Hepatocyte (in vitro differentiated cells): ENCODE data around the gene LDAF1. TPM values are rescaled to one million over a fixed set of nuclear protein-coding genes. Genes with fewer than 3 reads are reported as not detected.

ENCODE experiments used
- DNase-seq: peaks from one replicate; pipeline ENCODE4 v3.0.0-alpha.2; 2016; ENCODE audit warnings: low spot score
- H2AFZ ChIP-seq: fragments of 200-600 bp; sonication (generic); 2 replicates; pipeline ENCODE4 v1.6.0; 2016; ENCODE audit warnings: antibody characterized with exemption, mild to moderate bottlenecking
- H3K27ac ChIP-seq: fragments of 200-600 bp; sonication (generic); 2 replicates; pipeline ENCODE4 v1.5.1; 2016; ENCODE audit warnings: mild to moderate bottlenecking
- H3K27me3 ChIP-seq: fragments of 200-600 bp; sonication (generic); 2 replicates; pipeline ENCODE4 v1.6.1; 2016
- H3K36me3 ChIP-seq: fragments of 200-600 bp; sonication (generic); replicated peaks from 2 replicates; pipeline ENCODE4 v1.5.1; 2016; ENCODE audit warnings: low read depth; ENCODE audit not compliant: insufficient read depth
- H3K4me1 ChIP-seq: fragments of 200-600 bp; sonication (generic); 2 replicates; pipeline ENCODE4 v1.5.1; 2016; ENCODE audit warnings: mild to moderate bottlenecking, moderate library complexity; ENCODE audit not compliant: insufficient read depth
- H3K4me2 ChIP-seq: fragments of 200-600 bp; sonication (generic); 2 replicates; pipeline ENCODE4 v1.6.0; 2016
- H3K4me3 ChIP-seq: fragments of 200-600 bp; sonication (generic); 2 replicates; pipeline ENCODE4 v1.5.1; 2016; ENCODE audit warnings: mild to moderate bottlenecking
- H3K79me2 ChIP-seq: fragments of 200-600 bp; sonication (generic); 2 replicates; pipeline ENCODE4 v1.6.0; 2017; ENCODE audit warnings: mild to moderate bottlenecking
- H3K9me2 ChIP-seq: fragments of 200-600 bp; sonication (generic); replicated peaks from 2 replicates; pipeline ENCODE4 v1.6.0; 2017; ENCODE audit warnings: mild to moderate bottlenecking; ENCODE audit not compliant: insufficient read depth
- H3K9me3 ChIP-seq: fragments of 200-600 bp; sonication (generic); 2 replicates; pipeline ENCODE4 v1.5.1; 2016; ENCODE audit warnings: low read depth, mild to moderate bottlenecking
- H4K20me1 ChIP-seq: fragments of 200-600 bp; sonication (generic); 2 replicates; pipeline ENCODE4 v1.6.0; 2016; ENCODE audit warnings: mild to moderate bottlenecking; ENCODE audit not compliant: insufficient read depth, poor library complexity, severe bottlenecking
- CTCF ChIP-seq: fragments of 200-600 bp; sonication (generic); IDR thresholded peaks from 2 replicates; pipeline ENCODE4 v1.5.1; 2016; ENCODE audit warnings: antibody characterized with exemption, mild to moderate bottlenecking; ENCODE audit not compliant: poor library complexity
- EZH2 ChIP-seq: fragments of 200-600 bp; sonication (generic); IDR thresholded peaks from 2 replicates; pipeline ENCODE4 v1.6.1; 2016; ENCODE audit warnings: antibody characterized with exemption, mild to moderate bottlenecking, borderline replicate concordance
- EZH2phosphoT487 ChIP-seq: fragments of 200-600 bp; sonication (generic); IDR thresholded peaks from one replicate; pipeline ENCODE4 v1.6.1; 2018; ENCODE audit warnings: antibody characterized with exemption, mild to moderate bottlenecking, low read depth, moderate library complexity; ENCODE audit not compliant: unreplicated experiment, severe bottlenecking
- WGBS: methylation state at CpG from one replicate; pipeline ENCODE4 v1.1.6; 2016; ENCODE audit warnings: low lambda C conversion rate; ENCODE audit errors: missing lambda C conversion rate; 5-methylcytosine and 5-hydroxymethylcytosine counted together
- polyA plus RNA-seq: library from polyadenylated mRNA; unstranded; fragments of >200 nt; fragmentation: Nextera tagmentation; extraction: Ambion mirVana; gene quantifications from 2 replicates; pipeline ENCODE4 v1.2.1, GENCODE V29; 2016
- total RNA-seq: library from RNA; depleted of rRNA; stranded (reverse); fragments of >200 nt; gene quantifications from 2 replicates; pipeline ENCODE4 v1.2.3, GENCODE V29; 2014

The LDAF1 gene
- total and polyA plus RNA-seq, 2 experiments from 2014 or later, result 16.0 to 32.4 TPM

DNA sequence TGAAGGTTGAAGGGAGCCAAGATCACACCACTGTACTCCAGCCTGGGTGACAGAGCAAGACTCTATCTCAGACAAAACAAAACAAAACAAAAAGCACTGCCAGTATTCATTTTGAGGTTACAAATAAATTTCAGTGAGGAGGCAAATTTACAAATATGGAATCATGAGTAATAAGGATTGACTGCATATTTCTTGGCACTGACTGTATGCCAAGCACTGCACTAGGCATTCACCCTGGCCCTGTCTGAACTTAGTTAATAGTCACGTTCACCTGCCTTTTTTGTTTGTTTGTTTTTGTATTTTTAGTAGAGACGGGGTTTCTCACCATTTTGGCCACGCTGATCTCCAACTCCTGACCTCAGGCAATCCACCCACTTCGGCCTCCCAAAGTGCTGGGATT lies 5.1 kb downstream of the LDAF1 start:
- H3K36me3 ChIP-seq, result no peaks in the 10 kb centered on the region
- no peaks in the 10 kb centered on the region for H3K9me2 ChIP-seq
- H3K27ac ChIP-seq, result peak overlapping the region; percentile 15
- peaks cover 5% of the 10 kb centered on the region for H3K4me1 ChIP-seq
- TF ChIP-seq EZH2, result no peak
- TF ChIP-seq CTCF, result no peak
- no peak for TF ChIP-seq EZH2phosphoT487
- no peaks in the 10 kb centered on the region for H3K79me2 ChIP-seq
- no peak overlapping the region for H2AFZ ChIP-seq
- no peak for DNase-seq
- no peaks in the 10 kb centered on the region for H3K27me3 ChIP-seq
- H3K4me2 ChIP-seq, result no peak overlapping the region
- WGBS, result 93% methylated on average over 4 of the region's 4 CpGs
- no peaks in the 10 kb centered on the region for H4K20me1 ChIP-seq
- no peak overlapping the region for H3K4me3 ChIP-seq
- H3K9me3 ChIP-seq, result no peaks in the 10 kb centered on the region

DNA sequence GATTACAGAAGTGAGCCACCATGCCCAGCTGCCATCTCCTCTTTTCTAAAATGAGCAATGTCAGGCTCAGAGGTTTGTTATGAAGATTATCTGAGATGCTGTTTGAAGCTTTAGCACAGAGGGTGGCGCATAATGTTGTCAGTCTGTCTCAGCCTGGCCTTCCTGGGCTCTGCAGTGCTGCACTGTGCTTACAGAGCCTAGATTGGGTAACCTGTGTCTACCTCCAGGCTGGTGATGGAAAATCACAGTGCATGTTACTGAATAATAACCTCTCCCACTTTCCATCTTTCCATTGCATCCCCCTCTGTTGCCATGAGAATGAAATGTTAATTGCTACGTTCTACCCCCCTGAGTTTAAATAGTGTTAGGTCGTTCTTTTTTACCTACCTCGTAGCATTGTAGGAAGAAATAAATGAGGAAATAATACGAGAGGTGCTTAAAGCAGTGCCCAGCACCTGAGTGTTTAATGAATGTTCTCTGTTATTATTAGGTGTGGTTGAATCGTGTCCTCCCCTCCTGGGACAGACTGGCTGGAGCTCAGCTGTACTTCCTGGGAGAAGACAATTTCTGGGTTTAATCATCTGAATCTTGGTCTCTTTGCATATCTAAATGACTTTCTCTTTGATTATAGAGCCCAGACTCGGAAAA lies 6.2 kb downstream of the LDAF1 start:
- no peak overlapping the region for H3K4me2 ChIP-seq
- H3K4me3 ChIP-seq, result no peak overlapping the region
- WGBS, result 93% methylated on average over 7 of the region's 7 CpGs
- H4K20me1 ChIP-seq, result no peaks in the 10 kb centered on the region
- H3K9me3 ChIP-seq, result no peaks in the 10 kb centered on the region
- no peak overlapping the region for H2AFZ ChIP-seq
- H3K9me2 ChIP-seq, result no peaks in the 10 kb centered on the region
- TF ChIP-seq EZH2phosphoT487 (no peak), EZH2 (no peak), CTCF (no peak)
- no peaks in the 10 kb centered on the region for H3K79me2 ChIP-seq
- no peaks in the 10 kb centered on the region for H3K36me3 ChIP-seq
- no peak for DNase-seq
- peaks cover 5% of the 10 kb centered on the region for H3K4me1 ChIP-seq
- no peak overlapping the region for H3K27ac ChIP-seq
- H3K27me3 ChIP-seq, result no peaks in the 10 kb centered on the region

DNA sequence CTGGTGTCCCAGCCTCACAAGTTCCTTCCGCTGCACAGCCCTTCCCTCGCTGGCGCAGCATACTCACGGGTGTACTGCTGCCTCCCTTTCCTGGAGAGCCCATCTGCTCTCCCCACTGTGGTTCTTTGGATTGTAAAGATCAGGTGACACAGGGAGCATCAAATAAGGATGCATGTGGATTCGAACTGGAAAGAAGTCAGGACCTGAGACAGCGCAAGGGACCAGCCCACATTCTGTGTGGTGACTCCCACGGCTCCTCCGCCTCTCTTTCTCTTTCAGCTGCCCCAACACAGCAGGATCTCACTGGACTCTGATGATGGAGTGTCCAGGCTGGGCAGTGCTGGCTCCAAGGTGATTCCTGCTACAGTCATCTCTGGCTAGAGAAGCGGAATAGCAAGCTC lies 8.1 kb downstream of the LDAF1 start:
- H3K4me2 ChIP-seq, result no peak overlapping the region
- H3K9me3 ChIP-seq, result no peaks in the 10 kb centered on the region
- H3K79me2 ChIP-seq, result no peaks in the 10 kb centered on the region
- WGBS, result 87% methylated on average over 9 of the region's 9 CpGs
- H3K4me1 ChIP-seq, result peaks cover 5% of the 10 kb centered on the region
- no peaks in the 10 kb centered on the region for H3K9me2 ChIP-seq
- no peaks in the 10 kb centered on the region for H4K20me1 ChIP-seq
- TF ChIP-seq EZH2phosphoT487, result no peak
- TF ChIP-seq CTCF, result no peak
- no peak for TF ChIP-seq EZH2
- H3K27ac ChIP-seq, result no peak overlapping the region
- no peaks in the 10 kb centered on the region for H3K36me3 ChIP-seq
- DNase-seq, result no peak
- no peak overlapping the region for H3K4me3 ChIP-seq
- H3K27me3 ChIP-seq, result no peaks in the 10 kb centered on the region
- no peak overlapping the region for H2AFZ ChIP-seq
